ENCODE measurements around the gene MSMO1.

MSMO1 gene

DNA sequence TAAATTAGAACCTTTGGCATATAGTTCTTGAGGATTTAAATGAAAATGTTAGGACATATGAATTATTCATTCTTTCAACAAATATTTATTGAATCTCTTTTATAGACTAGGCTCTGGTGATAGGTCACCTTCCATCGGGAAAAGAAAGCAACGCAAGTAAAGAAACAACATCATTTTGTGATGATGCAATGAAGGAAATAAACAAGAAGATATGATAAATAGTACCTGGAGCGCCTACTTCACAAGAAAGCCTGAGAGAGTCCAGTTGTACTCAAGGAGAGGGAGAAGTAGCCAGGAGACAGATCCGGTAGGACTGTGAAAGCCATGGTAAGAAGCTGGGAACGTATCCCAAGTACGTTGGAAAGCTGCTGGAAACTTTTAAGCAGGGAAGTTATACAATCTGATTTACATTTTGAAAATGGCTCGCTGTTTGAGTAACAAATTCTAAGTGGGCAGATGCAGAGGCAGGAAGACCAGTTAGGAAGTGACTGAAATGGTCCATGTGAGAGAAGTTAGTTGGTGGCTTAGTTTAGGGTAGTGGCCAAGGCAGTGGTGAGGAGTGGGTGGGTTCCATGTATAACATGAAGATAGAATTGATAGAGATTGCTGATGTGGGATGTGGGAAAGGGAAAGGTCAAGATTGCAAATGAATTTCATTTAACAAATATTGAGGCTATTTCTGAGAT lies 33.7 kb downstream of the MSMO1 start:
- no peak for DNase-seq

DNA sequence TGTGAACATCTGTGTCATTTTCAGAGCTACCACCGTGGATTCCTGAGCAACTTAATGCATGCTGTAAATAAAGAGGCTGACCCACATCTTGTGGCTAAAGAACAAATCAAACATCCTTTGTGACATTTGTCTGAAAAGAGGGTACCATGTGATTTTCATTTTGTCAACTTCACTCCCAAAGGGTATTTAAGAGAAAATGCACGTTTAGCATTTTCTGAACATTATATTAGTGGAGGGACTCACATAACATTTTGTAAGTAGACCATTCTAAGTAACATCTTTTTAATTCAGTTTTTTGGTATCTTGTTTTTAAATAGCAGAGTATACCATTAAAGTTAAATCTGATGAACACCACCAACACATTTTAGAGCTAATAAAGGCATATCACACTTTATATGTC lies 34.3 kb downstream of the MSMO1 start:
- no peak for DNase-seq

GRCh38 chr4:165364452-165365080 lies 37.1 kb downstream of the MSMO1 start:
- no peak for DNase-seq

DNA sequence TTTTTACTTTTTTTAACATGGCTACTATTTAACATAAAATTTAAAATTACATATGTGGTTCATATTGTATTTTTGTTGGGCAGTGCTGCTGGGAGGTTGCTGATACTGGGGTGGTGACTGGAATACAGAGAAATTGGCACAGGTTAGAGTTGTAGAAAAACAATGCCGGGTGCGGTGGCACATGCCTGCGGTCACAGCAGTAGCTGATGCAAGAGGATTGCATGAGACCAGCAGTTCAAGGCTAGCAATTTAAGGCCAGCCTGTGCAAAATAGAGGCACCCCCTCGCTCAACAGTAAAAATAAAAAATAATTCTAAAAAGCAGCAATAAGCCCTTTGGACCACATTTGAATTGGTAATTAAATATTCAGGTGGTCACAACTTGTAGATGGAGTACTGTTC lies 39.6 kb downstream of the MSMO1 start:
- no peak for DNase-seq

GRCh38 chr4:165368114-165368513 lies 40.6 kb downstream of the MSMO1 start:
- DNase-seq: no peak

- DNase-seq: no peak
These were observed 41.1 kb downstream of the MSMO1 start for GRCh38 chr4:165368567-165368966.

DNA sequence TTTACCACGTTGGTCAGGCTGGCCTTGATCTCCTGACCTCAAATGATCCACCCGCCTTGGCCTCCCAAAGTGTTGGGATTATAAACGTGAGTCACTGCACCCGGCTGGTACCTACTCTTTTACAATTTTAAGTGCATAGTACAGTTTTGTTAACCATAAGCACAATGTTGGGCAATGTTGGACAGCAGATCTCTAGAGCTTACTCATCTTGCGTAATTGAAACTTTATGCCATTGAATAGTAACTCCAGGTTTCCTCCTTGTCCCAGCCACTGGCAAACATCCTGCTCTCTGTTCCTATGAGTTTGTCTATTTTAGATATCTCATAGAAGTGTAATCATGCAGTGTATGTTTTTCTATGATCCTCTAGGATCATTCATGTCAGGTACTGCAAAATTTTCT lies 42.1 kb downstream of the MSMO1 start:
- no peak for DNase-seq

- no peak for DNase-seq
These were observed 43.1 kb downstream of the MSMO1 start for GRCh38 chr4:165370530-165370929.

GRCh38 chr4:165375465-165375864 lies 48.0 kb downstream of the MSMO1 start:
- DNase-seq: no peak

DNA sequence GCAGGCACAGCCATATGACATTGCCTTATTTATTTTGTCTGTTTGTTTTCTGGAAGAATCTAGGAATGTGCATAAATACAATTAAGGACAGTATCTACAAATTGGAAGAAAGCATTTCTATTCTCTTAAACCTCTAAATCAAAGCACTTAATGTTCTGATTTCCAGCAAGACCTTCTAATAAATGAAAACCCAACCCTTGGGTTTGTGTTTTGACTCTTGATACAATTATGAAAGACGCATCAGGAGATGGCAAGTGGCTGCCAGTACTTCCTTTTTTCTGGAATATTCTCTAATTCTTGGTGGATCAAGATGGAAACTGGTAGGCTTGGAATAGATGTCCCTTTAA lies 50.9 kb downstream of the MSMO1 start:
- no peak for DNase-seq

GRCh38 chr4:165378745-165379677 lies 51.5 kb downstream of the MSMO1 start, which contains the start of gene CPE:
Gene CPE (plus strand): TSS chr4:165379008. CDS start chr4:165379222, 214 bp downstream.
- peak; percentile 11 to 53 (median 44) for DNase-seq

- DNase-seq: no peak
These were observed 52.2 kb downstream of the MSMO1 start for GRCh38 chr4:165379678-165380064.

DNA sequence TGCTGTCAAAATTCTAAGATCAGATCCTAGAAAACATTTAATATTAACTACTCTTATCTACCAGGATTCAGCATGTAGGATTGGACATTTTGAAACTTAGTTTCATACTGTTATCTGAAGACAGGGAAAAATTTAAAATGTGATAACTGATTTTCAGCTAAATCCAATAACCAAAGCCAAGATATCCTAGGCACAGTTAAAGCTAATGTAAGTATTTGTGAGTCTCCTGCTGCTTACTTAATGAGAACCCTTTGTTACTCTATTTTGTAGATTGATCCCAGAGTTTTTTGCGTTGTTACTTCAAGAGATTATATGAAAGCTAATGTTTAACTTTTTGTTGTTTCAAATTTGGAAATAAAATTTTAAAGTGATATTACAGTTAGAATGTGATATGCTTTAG lies 53.3 kb downstream of the MSMO1 start:
- no peak for DNase-seq

GRCh38 chr4:165381821-165382373 lies 54.4 kb downstream of the MSMO1 start:
- DNase-seq: no peak

- DNase-seq: no peak
These were observed 55.2 kb downstream of the MSMO1 start for GRCh38 chr4:165382640-165383039.

- no peak for DNase-seq
These were observed 56.2 kb downstream of the MSMO1 start for GRCh38 chr4:165383591-165384073.

DNA sequence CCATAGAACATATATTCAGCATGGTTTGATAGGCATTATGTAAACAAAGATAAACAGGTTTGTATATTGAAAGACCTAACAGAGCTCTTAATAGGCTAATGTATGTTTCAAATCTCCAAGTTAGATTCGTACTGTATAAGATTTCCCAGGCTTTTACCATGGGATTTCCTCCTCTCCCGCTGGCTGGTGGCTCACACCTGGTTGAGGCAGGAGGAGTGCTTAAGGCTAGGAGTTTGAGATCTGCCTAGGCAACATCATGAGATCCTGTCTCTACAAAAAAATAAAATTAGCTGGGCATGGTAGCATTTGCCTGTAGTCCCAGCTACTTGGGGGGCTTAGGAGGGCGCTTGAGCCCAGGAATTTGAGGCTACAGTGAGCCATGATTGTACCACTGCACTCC lies 56.7 kb downstream of the MSMO1 start:
- DNase-seq: no peak

- no peak for DNase-seq
These were observed 57.1 kb downstream of the MSMO1 start for GRCh38 chr4:165384598-165384997.

- DNase-seq: no peak
These were observed 57.7 kb downstream of the MSMO1 start for GRCh38 chr4:165385126-165385525.

DNA sequence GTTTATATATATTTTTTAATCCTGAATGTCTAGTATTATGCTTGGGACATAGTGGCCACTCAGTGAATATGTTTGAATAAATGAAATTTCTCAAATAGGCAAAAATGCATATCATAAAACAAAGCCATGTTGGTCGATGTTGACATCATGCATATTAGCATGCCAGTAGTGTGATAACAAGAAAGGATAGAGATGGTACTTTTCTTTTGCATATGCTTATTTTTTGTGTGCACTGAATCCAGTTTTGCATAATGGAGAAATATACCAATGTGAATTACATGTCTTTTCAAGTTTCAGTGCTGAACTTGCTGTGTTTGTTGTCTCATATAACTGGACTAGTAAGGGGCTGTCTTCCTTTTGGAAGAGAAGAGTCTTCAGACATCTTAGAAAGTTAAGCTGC lies 58.9 kb downstream of the MSMO1 start:
- DNase-seq: no peak

DNA sequence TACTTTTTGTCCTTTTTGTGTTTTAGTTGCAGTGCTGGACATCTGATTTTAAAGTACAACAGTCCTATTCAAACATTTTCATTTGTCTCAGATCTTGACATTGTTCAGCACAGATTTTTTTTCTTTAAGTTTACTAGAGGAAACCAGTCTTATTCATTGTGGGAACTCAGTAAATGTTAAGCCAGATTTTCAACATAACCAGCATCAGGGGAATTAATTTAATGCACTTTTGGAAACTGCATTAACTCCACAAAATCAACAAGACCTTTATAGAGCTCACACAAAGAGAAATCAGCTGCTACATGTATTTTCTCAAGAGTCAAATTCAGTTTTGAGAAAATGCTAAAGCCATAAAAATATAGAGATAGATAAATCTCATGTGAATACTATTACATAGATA lies 61.3 kb downstream of the MSMO1 start:
- no peak for DNase-seq
